GM12878 (cell line): ENCODE results near the gene SORL1. TPM values are rescaled to one million over a fixed set of nuclear protein-coding genes. Genes with fewer than 3 reads are reported as not detected.

Experiments used
- ATAC-seq: fragments of 200-7000 bp; cut with Tn5 transposase; 3 replicates; pipeline ENCODE4 v1.9.1; 2020; ENCODE audit warnings: mild to moderate bottlenecking, moderate library complexity
- BruUV-seq: library from RNA; stranded (reverse); fragments of 400-500 nt; replicated peaks from 2 replicates; lab custom pipeline; 2021; lab: Mats Ljungman, UMichigan
- CTCF ChIA-PET: fragments of 300-600 bp; sonication (Branson Sonifier 250); formaldehyde crosslinking; extraction: SDS; loops from one replicate; lab custom pipeline; 2021; ENCODE audit warnings: inconsistent platforms; lab: Yijun Ruan, JAX
- POLR2A ChIA-PET: fragments of 350-600 bp; formaldehyde crosslinking; extraction: SDS; loops from one replicate; lab custom pipeline; 2021; ENCODE audit warnings: inconsistent platforms; lab: Charles Lee
- RAD21 ChIA-PET: fragments of 300-600 bp; sonication (Branson Sonifier 250); formaldehyde crosslinking; loops from one replicate; lab custom pipeline; 2023; ENCODE audit warnings: antibody characterized with exemption; ENCODE audit not compliant: unreplicated experiment; lab: Charles Lee
- SMC1A ChIA-PET: fragments of 300-600 bp; sonication (Branson Sonifier 250); formaldehyde crosslinking; loops from one replicate; lab custom pipeline; 2023; ENCODE audit not compliant: unreplicated experiment, uncharacterized antibody; lab: Charles Lee
- DNase-seq: peaks from one replicate; pipeline ENCODE4 v3.0.0-alpha.2; 2011; ENCODE audit warnings: low read depth, low spot score
- FAIRE-seq: peaks from 3 replicates; lab custom pipeline; 2011; peaks lifted over from hg19 to GRCh38; lab: Jason Lieb, UNC
- H2AFZ ChIP-seq: 2 replicates; pipeline ENCODE4 v1.6.0; 2011; ENCODE audit warnings: low read depth, low read length, control low read depth; ENCODE audit not compliant: control insufficient read depth
- H3K27ac ChIP-seq: 2 replicates; pipeline ENCODE4 v1.5.1; 2011; ENCODE audit warnings: control low read depth; ENCODE audit not compliant: control insufficient read depth, insufficient read depth
- H3K27me3 ChIP-seq, 2 experiments: replicated peaks in 1 of 2; 2 replicates each; pipeline versions ENCODE4 v1.6.0 to v1.6.1; 2011; ENCODE audit warnings: low read length in 1 of 2; ENCODE audit not compliant: control insufficient read depth in 2 of 2, insufficient read depth in 2 of 2
- H3K36me3 ChIP-seq, 2 experiments: 2 replicates each; pipeline ENCODE4 v1.5.1; 2011; ENCODE audit warnings: low read length in 1 of 2; ENCODE audit not compliant: control insufficient read depth in 2 of 2, insufficient read depth in 2 of 2
- H3K4me1 ChIP-seq: 2 replicates; pipeline ENCODE4 v1.6.1; 2011; ENCODE audit warnings: mild to moderate bottlenecking, low read length, moderate library complexity, mixed read lengths; ENCODE audit not compliant: control insufficient read depth, insufficient read depth
- H3K4me2 ChIP-seq: 2 replicates; pipeline ENCODE4 v1.6.0; 2011; ENCODE audit warnings: control low read depth; ENCODE audit not compliant: control insufficient read depth, insufficient read depth
- H3K4me3 ChIP-seq: fragments of 200-600 bp; sonication (generic); 2 replicates; pipeline ENCODE4 v1.5.1; 2016
- H3K79me2 ChIP-seq: 2 replicates; pipeline ENCODE4 v1.6.0; 2011; ENCODE audit warnings: low read length; ENCODE audit not compliant: control insufficient read depth, insufficient read depth
- H3K9ac ChIP-seq: 2 replicates; pipeline ENCODE4 v1.8.0; 2011; ENCODE audit warnings: low read length, control low read depth, mixed read lengths; ENCODE audit not compliant: control insufficient read depth, insufficient read depth
- H3K9me3 ChIP-seq: replicated peaks from 3 replicates; pipeline ENCODE4 v1.5.1; 2011; ENCODE audit warnings: mild to moderate bottlenecking, low read length; ENCODE audit not compliant: control insufficient read depth, insufficient read depth
- H4K20me1 ChIP-seq: 2 replicates; pipeline ENCODE4 v1.6.0; 2011; ENCODE audit not compliant: control insufficient read depth, insufficient read depth
- CREB1 ChIP-seq: IDR thresholded peaks from 2 replicates; pipeline ENCODE4 v1.6.1; 2012; ENCODE audit warnings: low read depth, mild to moderate bottlenecking, inconsistent platforms
- HDGF ChIP-seq: fragments of 450-650 bp; IDR thresholded peaks from 2 replicates; pipeline ENCODE4 v1.6.1; 2016; ENCODE audit warnings: antibody characterized with exemption
- LARP7 ChIP-seq: fragments of 450-650 bp; IDR thresholded peaks from 2 replicates; pipeline ENCODE4 v1.6.1; 2017; ENCODE audit warnings: mild to moderate bottlenecking
- NR2F1 ChIP-seq: fragments of 450-650 bp; conservative IDR thresholded peaks from 2 replicates; pipeline ENCODE4 v1.6.1; 2017; ENCODE audit warnings: mild to moderate bottlenecking
- POLR2AphosphoS5 ChIP-seq: IDR thresholded peaks from 2 replicates; pipeline ENCODE4 v1.6.1; 2011; ENCODE audit warnings: mild to moderate bottlenecking, low read length, inconsistent platforms
- WRNIP1 ChIP-seq: IDR thresholded peaks from 2 replicates; pipeline ENCODE4 v1.6.1; 2011; ENCODE audit warnings: low read depth, low read length, improper control_type of control experiment, borderline replicate concordance
- ZNF687 ChIP-seq: fragments of 450-650 bp; IDR thresholded peaks from 2 replicates; pipeline ENCODE4 v1.6.1; 2017; ENCODE audit warnings: mild to moderate bottlenecking, moderate library complexity
- WGBS: methylation state at CpG from one replicate; pipeline ENCODE4 v1.1.6; 2016; ENCODE audit warnings: low lambda C conversion rate; ENCODE audit not compliant: insufficient replicate concordance, insufficient coverage; ENCODE audit errors: missing lambda C conversion rate; 5-methylcytosine and 5-hydroxymethylcytosine counted together
- in situ Hi-C: fragments of 300-500 bp; cut with MboI; formaldehyde crosslinking; loops from 9 replicates; pipeline ENCODE4 v1.14.3; 2018; ENCODE audit warnings: mixed read lengths
- intact Hi-C: fragments of 100-400 bp; cut with micrococcal nuclease; formaldehyde crosslinking; loops from one replicate; pipeline ENCODE4 v1.14.2; 2022; ENCODE audit not compliant: unreplicated experiment
- polyA plus RNA-seq, 11 experiments: library from polyadenylated mRNA; depleted of rRNA in 4 of 11; unstranded in 6 of 11; stranded (reverse) in 5 of 11; fragments of >200 nt; fragmentation: Nextera tagmentation in 4 of 11; fragmentation: Illumina TruSeq in 1 of 11; extraction: Ambion mirVana in 4 of 11; extraction: Trizol in 1 of 11; gene quantifications; 1 replicate in 1 of 11; 2 replicates in 10 of 11; pipeline versions ENCODE4 v1.2.1 to v1.2.3, GENCODE V29; 2011 to 2016; ENCODE audit warnings: inconsistent platforms in 2 of 11, missing spikeins in 2 of 11, low read depth in 1 of 11
- total RNA-seq, 4 experiments: library from RNA; depleted of rRNA in 3 of 4; stranded (reverse); fragments of >200 nt in 3 of 4; fragmentation: Illumina TruSeq in 1 of 4; extraction: Trizol in 1 of 4; gene quantifications; 2 replicates each; pipeline versions ENCODE4 v1.2.1 to v1.2.3, GENCODE V29; 2013 to 2021

SORL1 gene
- total and polyA plus RNA-seq, 10 of the 15 experiments (the other 5 are each of a cell fraction or from before 2014, with no cell fraction given) = 20.2 to 107 (median 59.9) TPM

- Histone ChIP-seq H3K79me2 (peaks cover 99% of the 10 kb centered on the region), H3K27ac (peak overlapping the region; percentile 76), H3K36me3 (peaks cover 3 to 6% of the 10 kb centered on the region in 2 experiments; a peak in 1 of 4 replicates), H2AFZ (no peak overlapping the region), H4K20me1 (no peaks in the 10 kb centered on the region), H3K9ac (peak overlapping the region; percentile 57; the same call in 1 of the 2 replicates), H3K9me3 (no peaks in the 10 kb centered on the region), H3K4me2 (peak overlapping the region; percentile 85), H3K4me1 (peaks cover 31% of the 10 kb centered on the region), H3K4me3 (peak overlapping the region; percentile 71), H3K27me3 (no peaks in the 10 kb centered on the region)
- no TSS peak for BruUV-seq
- ATAC-seq (no peak), FAIRE-seq (no peak), DNase-seq (no peak)
- intact Hi-C loops = no loop called here
- in situ Hi-C loops = loop anchor here (25.0 kb wide), 1 partner anchor 1606 kb away; the partner anchor contains the start of gene HSPA8
- WGBS = 98% methylated on average over 2 of the region's 2 CpGs
- TF ChIP-seq CREB1 (no peak), LARP7 (0 out of 2 replicates have a peak, but pooled peaks have one; percentile 17), POLR2AphosphoS5 (0 out of 2 replicates have a peak, but pooled peaks have one; percentile 13)
- CTCF ChIA-PET = interaction anchor here (1.0 to 3.7 kb wide), 11 partner anchors 9 to 135 kb away, joined by 3 to 19 read pairs (median 7); no protein-coding TSS in a partner anchor
- RAD21 ChIA-PET = interaction anchor here (0.8 to 4.8 kb wide), 15 partner anchors 9 to 134 kb away, joined by 3 to 80 read pairs (median 6); no protein-coding TSS in a partner anchor
- POLR2A ChIA-PET = interaction anchor here (0.5 to 5.4 kb wide), 15 partner anchors 9 to 1353 kb away, joined by 3 to 69 read pairs (median 4); no protein-coding TSS in a partner anchor
- SMC1A ChIA-PET = interaction anchor here (0.7 to 15.0 kb wide), 25 partner anchors 9 to 162 kb away, joined by 3 to 266 read pairs (median 5); partner anchors contain the start of genes SORL1 and SORL1-AS1
Observed at GRCh38 chr11:121456151-121456550, 4.0 kb downstream of the SORL1 start.

GRCh38 chr11:121456816-121457431, 4.8 kb downstream of the SORL1 start:
- ChIA-PET POLR2A (interaction anchor here (0.8 to 5.4 kb wide), 11 partner anchors 10 to 130 kb away, joined by 3 to 69 read pairs (median 3); no protein-coding TSS in a partner anchor), CTCF (interaction anchor here (0.6 to 3.7 kb wide), 17 partner anchors 9 to 138 kb away, joined by 3 to 19 read pairs (median 6); no protein-coding TSS in a partner anchor), RAD21 (interaction anchor here (0.8 to 4.8 kb wide), 20 partner anchors 10 to 135 kb away, joined by 3 to 80 read pairs (median 5); no protein-coding TSS in a partner anchor), SMC1A (interaction anchor here (0.8 to 15.0 kb wide), 27 partner anchors 9 to 163 kb away, joined by 3 to 266 read pairs (median 5); partner anchors contain the start of genes SORL1 and SORL1-AS1)
- Histone ChIP-seq H3K27ac (peak overlapping the region; percentile 76), H3K9me3 (no peaks in the 10 kb centered on the region), H3K4me2 (peak overlapping the region; percentile 85), H3K36me3 (peaks cover 3 to 6% of the 10 kb centered on the region in 2 experiments; a peak in 1 of 4 replicates), H3K9ac (peak overlapping the region; percentile 57), H2AFZ (no peak overlapping the region), H3K79me2 (peaks cover 99% of the 10 kb centered on the region), H4K20me1 (no peaks in the 10 kb centered on the region), H3K4me3 (peak overlapping the region; percentile 71), H3K27me3 (no peaks in the 10 kb centered on the region), H3K4me1 (peaks cover 39% of the 10 kb centered on the region)
- WGBS = 70% methylated on average over 11 of the region's 11 CpGs
- intact Hi-C loops (no loop called here), in situ Hi-C loops (loop anchor here (25.0 kb wide), 1 partner anchor 1605 kb away; the partner anchor contains the start of gene HSPA8)
- ATAC-seq (no peak), FAIRE-seq (no peak), DNase-seq (no peak)
- TF ChIP-seq WRNIP1 (0 out of 2 replicates have a peak, but pooled peaks have one; percentile 75), NR2F1 (no peak), ZNF687 (peak; percentile 76), HDGF (0 out of 2 replicates have a peak, but pooled peaks have one; percentile 57)
- no TSS peak for BruUV-seq
